GM12892 (cell line): ENCODE data around the gene OGT.

Experiments
- POLR2A ChIP-seq: IDR thresholded peaks from 2 replicates; pipeline ENCODE4 v1.6.1; 2011; ENCODE audit warnings: low read depth, low read length, control low read depth
- POLR2AphosphoS5 ChIP-seq: IDR thresholded peaks from 2 replicates; pipeline ENCODE4 v1.6.1; 2011; ENCODE audit warnings: low read depth, low read length, control low read depth

DNA sequence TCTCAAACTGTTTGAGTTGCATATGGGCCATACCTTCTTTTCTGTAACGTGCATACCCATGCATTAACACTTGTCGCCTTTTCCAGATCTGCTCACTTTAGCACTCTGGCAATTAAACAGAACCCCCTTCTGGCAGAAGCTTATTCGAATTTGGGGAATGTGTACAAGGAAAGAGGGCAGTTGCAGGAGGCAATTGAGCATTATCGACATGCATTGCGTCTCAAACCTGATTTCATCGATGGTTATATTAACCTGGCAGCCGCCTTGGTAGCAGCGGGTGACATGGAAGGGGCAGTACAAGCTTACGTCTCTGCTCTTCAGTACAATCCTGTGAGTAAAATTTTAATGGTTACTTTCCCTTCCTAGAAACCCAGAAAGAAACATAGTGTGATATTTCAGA lies 4.8 kb downstream of the OGT start:
- TF ChIP-seq POLR2A, result no peak
- no peak for TF ChIP-seq POLR2AphosphoS5
